SK-N-SH treated with all-trans-retinoic acid at 6 μM for 48 hours (cell line): ENCODE measurements around the gene ATL1.
A peak's percentile ranks its signal among the peaks of the same experiment; 100 is the strongest.

ENCODE experiments used
- ATAC-seq: fragments of 200-7000 bp; cut with Tn5 transposase; 3 replicates; pipeline ENCODE4 v1.9.1; 2020; ENCODE audit warnings: mild to moderate bottlenecking, moderate library complexity
- ARNTL ChIP-seq: fragments of 450-650 bp; formaldehyde crosslinking; IDR thresholded peaks from 2 replicates; pipeline ENCODE4 v1.5.0; 2020; ENCODE audit warnings: low read depth, mild to moderate bottlenecking, moderate library complexity, borderline replicate concordance
- BACH2 ChIP-seq: fragments of 250-450 bp; sonication (Bioruptor Pico); IDR thresholded peaks from 2 replicates; pipeline ENCODE4 v1.9.0; 2021; ENCODE audit warnings: mild to moderate bottlenecking, borderline replicate concordance
- CSDC2 ChIP-seq: fragments of 250-450 bp; sonication (Bioruptor Pico); IDR thresholded peaks from 2 replicates; pipeline ENCODE4 v1.5.0; 2020; ENCODE audit warnings: mild to moderate bottlenecking, moderate library complexity
- ESRRG ChIP-seq: fragments of 250-450 bp; sonication (Bioruptor Pico); IDR thresholded peaks from 2 replicates; pipeline ENCODE4 v1.6.1; 2021; ENCODE audit warnings: mild to moderate bottlenecking
- GLIS3 ChIP-seq: fragments of 250-450 bp; sonication (Bioruptor Pico); IDR thresholded peaks from 2 replicates; pipeline ENCODE4 v1.5.0; 2020; ENCODE audit warnings: mild to moderate bottlenecking, moderate library complexity
- ISL1 ChIP-seq: fragments of 250-450 bp; sonication (Bioruptor Pico); IDR thresholded peaks from 2 replicates; pipeline ENCODE4 v2.1.2; 2022; ENCODE audit warnings: mild to moderate bottlenecking, moderate library complexity
- OSR1 ChIP-seq: fragments of 250-450 bp; sonication (Bioruptor Pico); IDR thresholded peaks from 2 replicates; pipeline ENCODE4 v1.8.0; 2022; ENCODE audit warnings: moderate library complexity, mild to moderate bottlenecking, inconsistent platforms
- RARB ChIP-seq: fragments of 250-450 bp; sonication (Bioruptor Pico); IDR thresholded peaks from 2 replicates; pipeline ENCODE4 v1.8.0; 2021; ENCODE audit warnings: mild to moderate bottlenecking, moderate library complexity
- SNAI2 ChIP-seq: fragments of 250-450 bp; sonication (Bioruptor Pico); IDR thresholded peaks from 2 replicates; pipeline ENCODE4 v1.5.0; 2020; ENCODE audit warnings: mild to moderate bottlenecking, moderate library complexity
- TCF4 ChIP-seq: fragments of 250-450 bp; sonication (Bioruptor Pico); IDR thresholded peaks from 2 replicates; pipeline ENCODE4 v1.8.0; 2021; ENCODE audit warnings: mild to moderate bottlenecking, moderate library complexity, borderline replicate concordance
- TOX ChIP-seq: fragments of 250-450 bp; sonication (Bioruptor Pico); IDR thresholded peaks from 2 replicates; pipeline ENCODE4 v1.8.0; 2021; ENCODE audit warnings: mild to moderate bottlenecking, moderate library complexity, borderline replicate concordance
- ZC3H10 ChIP-seq: fragments of 250-450 bp; sonication (Bioruptor Pico); IDR thresholded peaks from 2 replicates; pipeline ENCODE4 v1.5.1; 2021; ENCODE audit warnings: mild to moderate bottlenecking, moderate library complexity
- ZFP3 ChIP-seq: fragments of 250-450 bp; sonication (Bioruptor Pico); IDR thresholded peaks from 2 replicates; pipeline ENCODE4 v1.5.0; 2020; ENCODE audit warnings: mild to moderate bottlenecking, moderate library complexity
- ZFP30 ChIP-seq: fragments of 450-650 bp; formaldehyde crosslinking; IDR thresholded peaks from 2 replicates; pipeline ENCODE4 v1.5.0; 2022; ENCODE audit warnings: mild to moderate bottlenecking, moderate library complexity
- ZNF565 ChIP-seq: fragments of 450-650 bp; formaldehyde crosslinking; conservative IDR thresholded peaks from 2 replicates; pipeline ENCODE4 v1.5.0; 2020; ENCODE audit warnings: low read depth, mild to moderate bottlenecking, moderate library complexity
- ZNF70 ChIP-seq: fragments of 450-650 bp; formaldehyde crosslinking; IDR thresholded peaks from 2 replicates; pipeline ENCODE4 v1.5.0; 2020; ENCODE audit warnings: mild to moderate bottlenecking, moderate library complexity
- ZNF8 ChIP-seq: fragments of 450-650 bp; formaldehyde crosslinking; IDR thresholded peaks from 2 replicates; pipeline ENCODE4 v1.5.0; 2020; ENCODE audit warnings: mild to moderate bottlenecking, moderate library complexity
- TF ChIP-seq, protein P1 (sequence below): fragments of 250-450 bp; sonication (Bioruptor Pico); IDR thresholded peaks from 2 replicates; pipeline ENCODE4 v1.5.1; 2020; ENCODE audit warnings: low read depth, mild to moderate bottlenecking, moderate library complexity
- TF ChIP-seq, protein P2 (sequence below): fragments of 250-450 bp; sonication (Bioruptor Pico); IDR thresholded peaks from 2 replicates; pipeline ENCODE4 v1.8.0; 2020; ENCODE audit warnings: mild to moderate bottlenecking, moderate library complexity, borderline replicate concordance
- TF ChIP-seq, protein P3 (sequence below): fragments of 250-450 bp; sonication (Bioruptor Pico); IDR thresholded peaks from 2 replicates; pipeline ENCODE4 v1.8.0; 2021; ENCODE audit warnings: low read depth, mild to moderate bottlenecking, moderate library complexity, borderline replicate concordance
- TF ChIP-seq, protein P4 (sequence below): fragments of 250-450 bp; sonication (Bioruptor Pico); IDR thresholded peaks from 2 replicates; pipeline ENCODE4 v1.5.0; 2020; ENCODE audit warnings: mild to moderate bottlenecking, moderate library complexity
- TF ChIP-seq, protein P5 (sequence below): fragments of 250-450 bp; sonication (Bioruptor Pico); IDR thresholded peaks from 2 replicates; pipeline ENCODE4 v1.5.1; 2021; ENCODE audit warnings: mild to moderate bottlenecking, moderate library complexity

The ATL1 gene

DNA sequence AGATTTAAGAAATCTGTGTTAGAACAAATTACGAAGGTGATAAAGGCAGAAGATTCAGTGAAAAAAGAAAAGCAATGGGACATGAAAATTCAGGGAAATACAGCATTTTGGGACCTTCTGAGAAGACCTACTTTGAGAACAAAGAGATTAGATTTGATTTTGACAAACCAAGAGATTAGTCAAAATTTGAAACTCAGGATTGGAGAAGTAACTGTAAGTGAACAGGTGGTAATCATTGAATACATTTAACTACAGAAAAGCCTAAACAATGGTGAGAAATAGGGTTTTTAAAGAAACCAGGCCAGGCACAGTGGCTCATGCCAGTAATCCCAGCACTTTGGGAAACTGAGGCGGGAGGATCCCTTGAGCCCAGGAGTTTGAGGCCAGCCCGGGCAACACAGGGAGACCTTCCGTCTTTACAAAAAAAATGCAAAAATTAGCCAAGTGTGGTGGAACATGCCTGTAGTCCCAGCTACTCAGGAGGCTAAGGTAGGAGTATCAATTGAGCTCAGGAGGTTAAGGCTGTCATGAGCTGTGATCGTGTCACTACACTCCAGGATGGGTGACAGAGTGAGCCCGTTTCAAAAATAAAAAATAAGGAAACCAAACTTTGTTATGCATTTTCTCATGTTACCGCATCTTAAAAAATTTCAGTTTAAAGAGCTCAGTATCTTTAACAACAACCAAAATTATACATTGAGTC, 117.0 kb downstream of the ATL1 start:
- peak; percentile 23; the same call in 2 of the 3 replicates for ATAC-seq

DNA sequence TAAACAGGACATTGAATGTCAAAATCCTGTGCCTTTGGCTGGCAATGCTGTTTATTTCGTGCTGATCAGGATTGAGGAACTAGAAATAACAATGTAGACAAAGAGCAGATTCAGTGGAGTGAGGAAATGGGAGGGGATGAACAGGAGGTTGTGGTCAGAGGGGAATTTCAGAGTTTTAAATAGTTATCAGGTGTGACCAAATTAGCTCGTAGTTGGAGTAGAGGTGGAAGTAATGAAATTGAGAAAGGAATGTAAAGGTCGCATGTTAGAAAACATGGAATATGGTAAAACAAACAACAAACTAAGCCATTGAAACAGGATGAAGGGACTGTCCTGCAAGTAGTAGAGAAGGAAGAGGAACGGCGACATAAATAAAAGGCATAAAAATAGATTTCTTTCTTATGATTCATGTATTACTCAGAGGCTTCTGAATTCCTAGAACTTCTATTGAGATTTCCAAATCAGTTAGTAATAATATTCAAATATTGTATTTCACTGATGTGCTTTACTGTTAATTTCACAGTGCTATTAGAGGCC, 117.7 kb downstream of the ATL1 start:
- no peak for TF ChIP-seq CSDC2
- TF ChIP-seq, protein P1, sequence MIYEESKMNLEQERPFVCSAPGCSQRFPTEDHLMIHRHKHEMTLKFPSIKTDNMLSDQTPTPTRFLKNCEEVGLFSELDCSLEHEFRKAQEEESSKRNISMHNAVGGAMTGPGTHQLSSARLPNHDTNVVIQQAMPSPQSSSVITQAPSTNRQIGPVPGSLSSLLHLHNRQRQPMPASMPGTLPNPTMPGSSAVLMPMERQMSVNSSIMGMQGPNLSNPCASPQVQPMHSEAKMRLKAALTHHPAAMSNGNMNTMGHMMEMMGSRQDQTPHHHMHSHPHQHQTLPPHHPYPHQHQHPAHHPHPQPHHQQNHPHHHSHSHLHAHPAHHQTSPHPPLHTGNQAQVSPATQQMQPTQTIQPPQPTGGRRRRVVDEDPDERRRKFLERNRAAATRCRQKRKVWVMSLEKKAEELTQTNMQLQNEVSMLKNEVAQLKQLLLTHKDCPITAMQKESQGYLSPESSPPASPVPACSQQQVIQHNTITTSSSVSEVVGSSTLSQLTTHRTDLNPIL = no peak
- TF ChIP-seq RARB (CRISPR knock-in tag) = no peak
- TF ChIP-seq, protein P2, sequence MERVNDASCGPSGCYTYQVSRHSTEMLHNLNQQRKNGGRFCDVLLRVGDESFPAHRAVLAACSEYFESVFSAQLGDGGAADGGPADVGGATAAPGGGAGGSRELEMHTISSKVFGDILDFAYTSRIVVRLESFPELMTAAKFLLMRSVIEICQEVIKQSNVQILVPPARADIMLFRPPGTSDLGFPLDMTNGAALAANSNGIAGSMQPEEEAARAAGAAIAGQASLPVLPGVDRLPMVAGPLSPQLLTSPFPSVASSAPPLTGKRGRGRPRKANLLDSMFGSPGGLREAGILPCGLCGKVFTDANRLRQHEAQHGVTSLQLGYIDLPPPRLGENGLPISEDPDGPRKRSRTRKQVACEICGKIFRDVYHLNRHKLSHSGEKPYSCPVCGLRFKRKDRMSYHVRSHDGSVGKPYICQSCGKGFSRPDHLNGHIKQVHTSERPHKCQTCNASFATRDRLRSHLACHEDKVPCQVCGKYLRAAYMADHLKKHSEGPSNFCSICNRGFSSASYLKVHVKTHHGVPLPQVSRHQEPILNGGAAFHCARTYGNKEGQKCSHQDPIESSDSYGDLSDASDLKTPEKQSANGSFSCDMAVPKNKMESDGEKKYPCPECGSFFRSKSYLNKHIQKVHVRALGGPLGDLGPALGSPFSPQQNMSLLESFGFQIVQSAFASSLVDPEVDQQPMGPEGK (CRISPR knock-in tag) = no peak
- TF ChIP-seq ZC3H10 (CRISPR knock-in tag) = no peak
- TF ChIP-seq ZFP3 (CRISPR knock-in tag) = no peak
- TF ChIP-seq ZNF70 (CRISPR knock-in tag) = no peak
- TF ChIP-seq ZNF8 = no peak
- TF ChIP-seq TOX (CRISPR knock-in tag) = no peak
- peak; percentile 86 for ATAC-seq

More for the DNA sequence above, 117.0 kb downstream of the ATL1 start:
- TF ChIP-seq BACH2 (CRISPR knock-in tag) (no peak), RARB (CRISPR knock-in tag) (no peak), SNAI2 (no peak), GLIS3 (CRISPR knock-in tag) (no peak), ZNF565 (CRISPR knock-in tag) (no peak), ZFP30 (CRISPR knock-in tag) (no peak), ZNF70 (CRISPR knock-in tag) (no peak), ZC3H10 (CRISPR knock-in tag) (no peak), ZNF8 (no peak)
- TF ChIP-seq, protein P2 (CRISPR knock-in tag) = no peak
- TF ChIP-seq, protein P3, sequence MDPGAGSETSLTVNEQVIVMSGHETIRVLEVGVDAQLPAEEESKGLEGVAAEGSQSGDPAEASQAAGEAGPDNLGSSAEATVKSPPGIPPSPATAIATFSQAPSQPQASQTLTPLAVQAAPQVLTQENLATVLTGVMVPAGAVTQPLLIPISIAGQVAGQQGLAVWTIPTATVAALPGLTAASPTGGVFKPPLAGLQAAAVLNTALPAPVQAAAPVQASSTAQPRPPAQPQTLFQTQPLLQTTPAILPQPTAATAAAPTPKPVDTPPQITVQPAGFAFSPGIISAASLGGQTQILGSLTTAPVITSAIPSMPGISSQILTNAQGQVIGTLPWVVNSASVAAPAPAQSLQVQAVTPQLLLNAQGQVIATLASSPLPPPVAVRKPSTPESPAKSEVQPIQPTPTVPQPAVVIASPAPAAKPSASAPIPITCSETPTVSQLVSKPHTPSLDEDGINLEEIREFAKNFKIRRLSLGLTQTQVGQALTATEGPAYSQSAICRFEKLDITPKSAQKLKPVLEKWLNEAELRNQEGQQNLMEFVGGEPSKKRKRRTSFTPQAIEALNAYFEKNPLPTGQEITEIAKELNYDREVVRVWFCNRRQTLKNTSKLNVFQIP = no peak
- TF ChIP-seq, protein P1 = no peak

DNA sequence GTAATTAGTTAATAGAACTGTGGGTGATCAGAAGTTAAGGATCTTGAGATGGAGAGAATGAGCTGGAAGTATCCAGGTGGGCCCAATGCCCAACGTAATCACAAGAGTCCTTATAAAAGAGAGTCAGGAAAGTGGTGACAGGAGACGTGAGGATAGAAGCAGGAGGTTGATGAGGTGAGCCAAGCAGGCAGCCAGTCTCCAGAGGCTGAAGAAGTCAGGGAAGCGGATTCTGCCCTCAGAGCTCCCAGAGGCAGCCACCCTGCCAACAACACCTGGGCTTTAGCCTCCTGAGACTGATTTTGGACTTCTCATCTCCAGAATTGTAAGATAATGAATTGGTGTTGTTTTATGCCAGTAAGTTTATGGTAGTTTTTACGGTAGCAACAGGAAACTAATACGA, 118.2 kb downstream of the ATL1 start:
- peak; percentile 51 for ATAC-seq
- TF ChIP-seq, protein P4, sequence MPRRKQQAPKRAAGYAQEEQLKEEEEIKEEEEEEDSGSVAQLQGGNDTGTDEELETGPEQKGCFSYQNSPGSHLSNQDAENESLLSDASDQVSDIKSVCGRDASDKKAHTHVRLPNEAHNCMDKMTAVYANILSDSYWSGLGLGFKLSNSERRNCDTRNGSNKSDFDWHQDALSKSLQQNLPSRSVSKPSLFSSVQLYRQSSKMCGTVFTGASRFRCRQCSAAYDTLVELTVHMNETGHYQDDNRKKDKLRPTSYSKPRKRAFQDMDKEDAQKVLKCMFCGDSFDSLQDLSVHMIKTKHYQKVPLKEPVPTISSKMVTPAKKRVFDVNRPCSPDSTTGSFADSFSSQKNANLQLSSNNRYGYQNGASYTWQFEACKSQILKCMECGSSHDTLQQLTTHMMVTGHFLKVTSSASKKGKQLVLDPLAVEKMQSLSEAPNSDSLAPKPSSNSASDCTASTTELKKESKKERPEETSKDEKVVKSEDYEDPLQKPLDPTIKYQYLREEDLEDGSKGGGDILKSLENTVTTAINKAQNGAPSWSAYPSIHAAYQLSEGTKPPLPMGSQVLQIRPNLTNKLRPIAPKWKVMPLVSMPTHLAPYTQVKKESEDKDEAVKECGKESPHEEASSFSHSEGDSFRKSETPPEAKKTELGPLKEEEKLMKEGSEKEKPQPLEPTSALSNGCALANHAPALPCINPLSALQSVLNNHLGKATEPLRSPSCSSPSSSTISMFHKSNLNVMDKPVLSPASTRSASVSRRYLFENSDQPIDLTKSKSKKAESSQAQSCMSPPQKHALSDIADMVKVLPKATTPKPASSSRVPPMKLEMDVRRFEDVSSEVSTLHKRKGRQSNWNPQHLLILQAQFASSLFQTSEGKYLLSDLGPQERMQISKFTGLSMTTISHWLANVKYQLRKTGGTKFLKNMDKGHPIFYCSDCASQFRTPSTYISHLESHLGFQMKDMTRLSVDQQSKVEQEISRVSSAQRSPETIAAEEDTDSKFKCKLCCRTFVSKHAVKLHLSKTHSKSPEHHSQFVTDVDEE = no peak
- TF ChIP-seq ESRRG (CRISPR knock-in tag) (no peak), ZFP3 (CRISPR knock-in tag) (no peak), TOX (CRISPR knock-in tag) (no peak), ZNF565 (CRISPR knock-in tag) (no peak), ISL1 (CRISPR knock-in tag) (no peak), GLIS3 (CRISPR knock-in tag) (no peak), TCF4 (no peak), ARNTL (no peak), OSR1 (CRISPR knock-in tag) (no peak)
- TF ChIP-seq, protein P5, sequence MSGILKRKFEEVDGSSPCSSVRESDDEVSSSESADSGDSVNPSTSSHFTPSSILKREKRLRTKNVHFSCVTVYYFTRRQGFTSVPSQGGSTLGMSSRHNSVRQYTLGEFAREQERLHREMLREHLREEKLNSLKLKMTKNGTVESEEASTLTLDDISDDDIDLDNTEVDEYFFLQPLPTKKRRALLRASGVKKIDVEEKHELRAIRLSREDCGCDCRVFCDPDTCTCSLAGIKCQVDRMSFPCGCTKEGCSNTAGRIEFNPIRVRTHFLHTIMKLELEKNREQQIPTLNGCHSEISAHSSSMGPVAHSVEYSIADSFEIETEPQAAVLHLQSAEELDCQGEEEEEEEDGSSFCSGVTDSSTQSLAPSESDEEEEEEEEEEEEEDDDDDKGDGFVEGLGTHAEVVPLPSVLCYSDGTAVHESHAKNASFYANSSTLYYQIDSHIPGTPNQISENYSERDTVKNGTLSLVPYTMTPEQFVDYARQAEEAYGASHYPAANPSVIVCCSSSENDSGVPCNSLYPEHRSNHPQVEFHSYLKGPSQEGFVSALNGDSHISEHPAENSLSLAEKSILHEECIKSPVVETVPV (CRISPR knock-in tag) = no peak
- TF ChIP-seq, protein P1 = no peak
